Stimulated activated naive CD8-positive, alpha-beta T cell treated with anti-CD3 and anti-CD28 coated beads, Interleukin-15, Interleukin-2, amounts not matched to agents 100 ng/mL and 50 ng/mL, for 24 hours (primary cell): ENCODE measurements around the gene AGFG1.

Experiments
- H3K27ac Mint-ChIP-seq: one replicate; pipeline ENCODE4 v1.8.0; 2021; ENCODE audit warnings: mild to moderate bottlenecking, mixed read lengths
- H3K27me3 Mint-ChIP-seq: one replicate; pipeline ENCODE4 v1.8.0; 2021; ENCODE audit warnings: mixed read lengths
- H3K36me3 Mint-ChIP-seq: one replicate; pipeline ENCODE4 v1.8.0; 2021; ENCODE audit warnings: low read depth, mixed read lengths
- H3K4me1 Mint-ChIP-seq: one replicate; pipeline ENCODE4 v1.8.0; 2021; ENCODE audit warnings: low read depth, mixed read lengths
- H3K4me3 Mint-ChIP-seq: one replicate; pipeline ENCODE4 v1.8.0; 2021; ENCODE audit warnings: mild to moderate bottlenecking, mixed read lengths
- H3K9me3 Mint-ChIP-seq: one replicate; pipeline ENCODE4 v1.8.0; 2021; ENCODE audit warnings: mixed read lengths

AGFG1 gene, protein sequence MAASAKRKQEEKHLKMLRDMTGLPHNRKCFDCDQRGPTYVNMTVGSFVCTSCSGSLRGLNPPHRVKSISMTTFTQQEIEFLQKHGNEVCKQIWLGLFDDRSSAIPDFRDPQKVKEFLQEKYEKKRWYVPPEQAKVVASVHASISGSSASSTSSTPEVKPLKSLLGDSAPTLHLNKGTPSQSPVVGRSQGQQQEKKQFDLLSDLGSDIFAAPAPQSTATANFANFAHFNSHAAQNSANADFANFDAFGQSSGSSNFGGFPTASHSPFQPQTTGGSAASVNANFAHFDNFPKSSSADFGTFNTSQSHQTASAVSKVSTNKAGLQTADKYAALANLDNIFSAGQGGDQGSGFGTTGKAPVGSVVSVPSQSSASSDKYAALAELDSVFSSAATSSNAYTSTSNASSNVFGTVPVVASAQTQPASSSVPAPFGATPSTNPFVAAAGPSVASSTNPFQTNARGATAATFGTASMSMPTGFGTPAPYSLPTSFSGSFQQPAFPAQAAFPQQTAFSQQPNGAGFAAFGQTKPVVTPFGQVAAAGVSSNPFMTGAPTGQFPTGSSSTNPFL

DNA sequence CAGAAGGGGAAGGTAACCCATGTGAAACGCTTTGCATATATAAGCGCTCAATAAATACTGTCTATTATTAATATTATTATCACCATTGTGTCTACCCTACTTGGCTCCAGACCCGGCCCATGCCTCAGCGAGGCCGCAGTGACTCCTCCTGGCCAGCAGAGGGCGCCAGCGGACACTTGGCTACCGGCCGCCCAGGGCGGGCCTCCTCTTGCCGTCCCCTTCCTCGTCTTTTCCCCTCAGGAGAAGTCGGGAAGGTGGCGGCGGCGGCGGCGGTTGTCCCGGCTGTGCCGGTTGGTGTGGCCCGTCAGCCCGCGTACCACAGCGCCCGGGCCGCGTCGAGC is at the start of gene AGFG1:
TSS of gene AGFG1 (plus strand) at position 233 of the 341 bp plus-strand sequence. CDS start 266 bp downstream, outside the sequence.
- no peaks in the 10 kb centered on the region for H3K9me3 Mint-ChIP-seq
- peaks cover 16% of the 10 kb centered on the region for H3K36me3 Mint-ChIP-seq
- peak within 1 kb of the TSS; percentile 94 for H3K27ac Mint-ChIP-seq
- peaks cover 59% of the 10 kb centered on the region for H3K4me1 Mint-ChIP-seq
- H3K4me3 Mint-ChIP-seq = peak within 1 kb of the TSS; percentile 99
- H3K27me3 Mint-ChIP-seq = no peaks in the 10 kb centered on the region

DNA sequence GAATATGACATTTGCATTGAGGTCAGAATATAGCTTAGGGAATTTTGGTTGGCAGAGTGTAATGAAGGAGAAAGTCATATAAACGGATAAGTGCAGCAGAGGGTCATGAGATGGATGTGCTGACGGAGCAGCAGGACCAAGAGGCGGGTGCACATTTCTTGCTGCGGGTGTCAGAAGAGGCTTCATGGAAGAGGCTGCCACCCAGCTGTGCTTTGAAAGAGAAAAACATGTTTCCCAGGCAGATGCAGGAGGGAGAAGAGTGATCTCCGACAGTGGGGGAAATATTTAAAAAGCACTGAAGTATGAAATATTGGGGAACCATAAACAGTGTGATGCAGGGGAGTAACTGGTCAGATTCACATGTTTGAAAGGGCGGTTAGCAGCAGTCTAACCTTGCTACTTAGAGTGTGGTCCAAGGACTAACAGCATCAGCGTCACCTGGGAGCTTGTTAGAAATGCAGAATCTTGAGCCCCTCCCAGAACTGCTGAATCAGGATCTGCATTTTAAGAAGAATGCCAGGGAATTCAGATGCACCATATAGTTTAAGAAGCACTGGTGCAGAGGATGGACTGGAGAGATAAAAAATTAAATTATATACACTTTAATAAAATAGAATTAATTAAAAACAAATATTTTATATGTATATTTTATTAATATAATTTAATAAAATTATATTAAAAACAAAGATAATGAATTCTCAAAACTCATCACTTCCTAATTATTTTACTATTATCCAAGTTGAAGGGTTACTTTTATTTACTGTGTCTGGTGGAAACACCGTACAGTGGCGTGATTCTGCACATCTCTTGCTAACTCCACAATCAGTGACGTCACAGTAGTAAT is 48.1 kb upstream of the AGFG1 start:
- peaks cover 14% of the 10 kb centered on the region for H3K4me1 Mint-ChIP-seq

DNA sequence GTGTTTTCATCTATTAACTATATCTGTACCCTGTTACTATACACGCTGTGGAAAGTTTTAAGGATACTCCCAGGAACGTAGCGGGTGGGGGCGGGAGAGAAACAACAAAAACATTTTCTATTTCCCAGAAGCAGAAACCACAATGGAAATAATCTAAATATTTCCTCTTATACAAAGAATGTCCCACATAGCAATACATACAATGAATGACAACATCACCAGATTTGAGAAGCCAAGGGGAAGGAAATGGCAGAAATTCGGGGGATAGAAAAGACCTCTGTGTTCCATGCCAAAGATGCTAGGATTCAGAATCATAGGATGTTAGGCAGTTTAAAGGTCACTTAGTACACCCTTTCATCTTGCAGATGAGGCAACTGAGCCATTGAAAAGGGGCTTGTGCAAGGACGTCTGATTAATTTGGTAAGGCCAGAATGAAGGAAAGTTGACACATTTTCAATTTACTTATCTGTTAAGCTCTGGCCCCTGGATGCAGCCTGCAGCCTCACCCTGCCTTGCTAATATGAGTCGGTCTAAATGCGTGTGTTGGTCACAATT is 43.1 kb upstream of the AGFG1 start:
- Mint-ChIP-seq H3K9me3 (peaks cover 16% of the 10 kb centered on the region), H3K4me1 (peaks cover 32% of the 10 kb centered on the region), H3K4me3 (no peak overlapping the region), H3K27me3 (peaks cover 10% of the 10 kb centered on the region), H3K36me3 (peaks cover 11% of the 10 kb centered on the region), H3K27ac (no peak overlapping the region)

More for the DNA sequence above, 48.1 kb upstream of the AGFG1 start:
- Mint-ChIP-seq H3K4me3 (no peak overlapping the region), H3K27ac (no peak overlapping the region), H3K27me3 (no peaks in the 10 kb centered on the region), H3K9me3 (no peaks in the 10 kb centered on the region), H3K36me3 (no peaks in the 10 kb centered on the region)

DNA sequence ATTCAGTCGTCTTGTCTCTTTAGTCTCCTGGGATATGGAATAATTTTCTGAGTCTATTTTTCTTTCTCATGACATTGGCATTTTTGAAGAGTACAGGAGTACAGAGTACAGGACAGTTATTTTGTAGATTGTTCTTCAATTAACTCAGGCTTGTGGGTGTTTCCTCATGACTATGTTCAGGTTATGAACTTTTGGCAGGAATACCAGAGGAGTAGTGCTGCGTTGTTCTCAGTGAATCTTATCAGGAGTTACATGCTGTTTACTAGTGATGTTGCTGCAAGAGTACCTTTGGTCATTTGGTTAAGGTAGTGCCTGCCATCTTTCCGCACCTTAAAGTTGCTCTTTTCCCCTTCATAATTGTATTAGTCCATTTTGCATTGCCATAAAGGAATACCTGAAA is 41.3 kb upstream of the AGFG1 start:
- Mint-ChIP-seq H3K9me3 (peaks cover 20% of the 10 kb centered on the region), H3K27me3 (peaks cover 10% of the 10 kb centered on the region), H3K4me1 (peaks cover 37% of the 10 kb centered on the region), H3K27ac (no peak overlapping the region), H3K4me3 (no peak overlapping the region), H3K36me3 (peaks cover 11% of the 10 kb centered on the region)

DNA sequence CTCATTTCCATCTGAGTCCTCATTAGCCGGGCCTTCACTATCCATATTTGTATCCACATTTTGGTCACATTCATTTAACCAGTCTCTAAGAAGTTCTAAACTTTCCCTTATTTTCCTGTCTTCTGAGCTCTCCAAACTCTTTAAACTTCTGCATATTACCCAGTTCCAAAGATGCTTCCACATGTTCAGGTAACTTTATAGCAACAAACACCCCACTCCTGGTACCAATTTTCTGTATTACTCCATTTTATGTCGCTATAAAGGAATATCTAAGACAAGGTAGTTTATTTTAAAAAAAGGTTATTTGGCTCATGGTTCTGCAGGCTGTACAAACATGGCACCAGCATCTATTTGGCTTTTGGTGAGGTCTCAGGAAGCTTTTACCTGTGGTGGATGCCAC is 38.8 kb upstream of the AGFG1 start:
- Mint-ChIP-seq H3K9me3 (peaks cover 20% of the 10 kb centered on the region), H3K27ac (no peak overlapping the region), H3K4me1 (peaks cover 33% of the 10 kb centered on the region), H3K36me3 (peaks cover 11% of the 10 kb centered on the region), H3K4me3 (no peak overlapping the region), H3K27me3 (peaks cover 13% of the 10 kb centered on the region)

DNA sequence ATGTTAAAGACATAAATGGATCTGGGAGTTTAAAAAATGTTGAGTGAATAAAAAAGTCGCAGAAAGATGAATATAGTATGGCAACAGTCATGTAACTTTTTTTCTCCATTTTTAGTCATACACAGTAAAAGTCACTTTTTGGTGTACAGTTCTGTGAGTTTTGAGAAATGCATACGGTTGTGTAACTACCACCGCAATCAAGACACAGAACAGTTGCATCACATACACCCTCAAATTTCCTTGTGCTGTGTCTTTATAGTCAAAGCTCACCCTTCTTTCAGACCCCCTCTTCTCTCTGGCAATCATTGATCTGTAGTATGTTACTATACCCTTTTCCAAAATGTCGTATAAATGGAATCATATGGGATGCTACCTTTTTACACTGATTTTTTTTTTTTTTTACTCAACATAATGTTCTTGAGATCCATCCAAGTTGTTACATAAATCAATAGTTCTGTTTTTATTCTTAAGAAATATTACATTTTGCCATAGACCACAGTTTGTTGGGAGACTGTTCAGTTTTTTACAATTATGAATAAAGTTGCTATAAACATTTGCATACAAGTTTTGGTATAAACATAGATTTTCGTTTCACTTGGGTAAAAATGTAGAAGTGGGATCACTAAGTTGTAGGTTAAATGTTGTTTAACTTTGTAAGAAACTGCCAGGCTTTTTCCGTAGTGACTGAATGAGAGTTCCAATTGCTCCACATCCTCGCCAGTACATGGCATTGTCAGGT is 35.4 kb upstream of the AGFG1 start:
- Mint-ChIP-seq H3K36me3 (peaks cover 11% of the 10 kb centered on the region), H3K27me3 (peaks cover 3% of the 10 kb centered on the region), H3K9me3 (peaks cover 14% of the 10 kb centered on the region), H3K4me3 (no peak overlapping the region), H3K4me1 (peaks cover 5% of the 10 kb centered on the region), H3K27ac (no peak overlapping the region)

DNA sequence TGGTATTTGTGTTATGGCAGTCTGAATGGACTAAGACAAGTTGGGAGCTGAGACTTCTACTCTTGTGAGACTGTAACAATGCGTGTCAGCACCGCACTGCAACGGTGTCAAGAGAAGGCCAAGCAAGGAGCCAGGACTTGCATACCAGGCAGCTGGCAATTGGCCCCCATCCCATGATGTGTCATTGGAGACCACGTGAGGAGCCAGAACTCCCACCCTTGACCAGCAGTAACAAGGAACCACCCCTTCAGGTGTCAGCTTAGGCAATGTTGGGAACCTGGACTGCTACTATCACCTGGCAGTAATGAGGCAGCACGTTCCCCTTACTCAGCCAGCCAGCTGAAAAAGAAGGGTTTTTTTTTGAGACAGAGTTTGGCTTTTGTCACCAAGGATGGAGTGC is 32.7 kb upstream of the AGFG1 start:
- no peak overlapping the region for H3K27ac Mint-ChIP-seq
- peaks cover 3% of the 10 kb centered on the region for H3K9me3 Mint-ChIP-seq
- H3K4me3 Mint-ChIP-seq = no peak overlapping the region
- peaks cover 3% of the 10 kb centered on the region for H3K27me3 Mint-ChIP-seq
- H3K36me3 Mint-ChIP-seq = no peaks in the 10 kb centered on the region
- peaks cover 5% of the 10 kb centered on the region for H3K4me1 Mint-ChIP-seq

DNA sequence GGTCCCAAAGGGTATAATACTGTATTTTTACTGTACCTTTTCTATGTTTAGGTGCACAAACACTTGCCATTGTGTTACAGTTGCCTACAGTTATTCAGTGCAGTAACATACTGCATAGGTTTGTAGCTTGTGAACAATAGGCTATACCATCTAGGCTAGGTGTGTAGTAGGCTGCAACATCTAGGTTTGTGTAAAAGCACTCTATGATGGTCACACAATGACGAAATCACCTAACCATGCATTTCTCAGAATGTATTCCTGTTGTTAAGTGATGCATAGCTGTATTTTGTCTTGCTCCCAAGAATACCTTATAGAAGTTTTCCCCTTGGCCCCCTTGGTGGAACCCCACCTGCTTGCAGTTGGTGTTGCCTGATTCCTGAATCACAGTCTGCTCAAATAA is 29.3 kb upstream of the AGFG1 start:
- Mint-ChIP-seq H3K4me3 (no peak overlapping the region), H3K4me1 (peaks cover 4% of the 10 kb centered on the region), H3K9me3 (no peaks in the 10 kb centered on the region), H3K27ac (no peak overlapping the region), H3K27me3 (no peaks in the 10 kb centered on the region), H3K36me3 (no peaks in the 10 kb centered on the region)

DNA sequence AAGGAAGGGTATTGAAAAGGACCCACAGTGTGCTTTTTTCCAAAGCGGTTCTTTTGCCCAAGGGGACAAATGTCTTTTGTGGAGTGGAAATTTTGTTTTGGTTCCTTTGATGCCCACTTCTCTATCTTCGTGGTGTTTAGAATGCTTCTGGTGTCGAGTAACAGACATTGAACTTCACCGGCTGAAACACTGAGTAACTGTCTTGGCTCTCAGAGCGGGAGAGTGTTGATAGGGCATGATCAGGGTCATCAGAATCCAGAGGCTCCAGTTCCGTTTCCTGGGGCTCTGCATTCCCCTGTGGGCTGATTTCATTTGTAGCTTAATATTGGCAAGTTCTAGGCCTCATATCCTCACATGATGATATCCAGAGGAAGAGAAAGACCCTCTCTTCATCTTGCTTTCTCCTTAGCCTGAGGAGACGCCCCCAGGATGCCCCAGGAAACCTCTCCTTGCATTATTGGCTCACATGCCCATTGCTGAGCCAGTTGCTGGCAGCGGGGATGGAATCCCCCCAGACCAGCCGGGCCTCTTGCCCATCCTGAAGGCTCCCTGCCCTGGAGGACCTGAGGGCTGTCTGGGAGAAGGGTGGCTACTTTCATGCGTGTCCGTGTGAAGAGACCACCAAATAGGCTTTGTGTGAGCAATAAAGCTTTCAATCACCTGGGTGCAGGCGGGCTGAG is 27.9 kb upstream of the AGFG1 start:
- peaks cover 4% of the 10 kb centered on the region for H3K4me1 Mint-ChIP-seq
- no peak overlapping the region for H3K27ac Mint-ChIP-seq
- H3K27me3 Mint-ChIP-seq = no peaks in the 10 kb centered on the region
- H3K4me3 Mint-ChIP-seq = no peak overlapping the region
- H3K36me3 Mint-ChIP-seq = no peaks in the 10 kb centered on the region
- H3K9me3 Mint-ChIP-seq = no peaks in the 10 kb centered on the region

DNA sequence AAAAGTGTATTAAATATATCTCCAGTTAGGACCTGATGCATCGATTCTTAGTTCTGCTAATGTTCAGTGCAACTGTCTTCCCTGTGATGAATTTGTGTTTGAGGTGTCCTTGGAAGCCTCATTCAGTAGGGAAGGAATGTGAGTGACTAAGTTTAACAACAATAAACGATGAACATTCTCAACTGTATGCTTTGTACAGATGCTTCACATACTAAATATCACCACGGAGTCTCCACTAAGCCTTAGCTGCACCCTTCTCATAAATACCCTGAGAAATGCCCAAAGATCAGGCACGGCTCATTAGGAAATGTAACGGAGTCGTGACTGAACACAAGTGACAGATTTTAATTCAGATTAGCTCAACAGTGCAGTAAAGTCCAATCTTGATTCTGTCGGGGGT is 24.4 kb upstream of the AGFG1 start:
- H3K9me3 Mint-ChIP-seq = no peaks in the 10 kb centered on the region
- no peak overlapping the region for H3K27ac Mint-ChIP-seq
- H3K27me3 Mint-ChIP-seq = no peaks in the 10 kb centered on the region
- H3K4me1 Mint-ChIP-seq = peaks cover 27% of the 10 kb centered on the region
- H3K4me3 Mint-ChIP-seq = no peak overlapping the region
- H3K36me3 Mint-ChIP-seq = no peaks in the 10 kb centered on the region

DNA sequence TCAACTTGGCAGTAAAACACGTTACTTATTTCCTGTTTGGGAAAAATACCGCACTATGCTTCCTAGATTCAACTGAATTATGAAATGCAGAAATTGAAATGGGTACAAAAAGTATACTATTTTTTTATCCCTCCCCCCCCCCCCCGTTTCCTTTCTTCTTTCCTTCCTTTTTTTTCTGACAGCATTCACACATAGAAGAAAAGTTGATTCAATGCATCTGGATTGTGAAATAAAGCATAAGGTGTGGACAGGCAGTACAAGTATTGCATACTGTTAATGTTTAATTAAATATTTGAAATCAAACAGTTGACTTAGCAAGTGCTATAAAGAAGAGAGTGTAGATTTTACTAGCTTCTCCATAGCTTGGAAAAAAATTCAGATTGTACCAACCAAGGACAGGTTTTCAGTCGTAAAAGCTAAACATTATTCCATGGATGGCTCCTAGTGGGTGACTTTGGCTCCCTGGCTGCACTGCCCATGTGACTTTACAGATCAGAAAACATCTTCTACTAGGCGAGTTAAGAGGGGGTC is 21.6 kb upstream of the AGFG1 start:
- Mint-ChIP-seq H3K27me3 (no peaks in the 10 kb centered on the region), H3K27ac (no peak overlapping the region), H3K4me1 (peaks cover 46% of the 10 kb centered on the region), H3K36me3 (no peaks in the 10 kb centered on the region), H3K4me3 (no peak overlapping the region), H3K9me3 (no peaks in the 10 kb centered on the region)

DNA sequence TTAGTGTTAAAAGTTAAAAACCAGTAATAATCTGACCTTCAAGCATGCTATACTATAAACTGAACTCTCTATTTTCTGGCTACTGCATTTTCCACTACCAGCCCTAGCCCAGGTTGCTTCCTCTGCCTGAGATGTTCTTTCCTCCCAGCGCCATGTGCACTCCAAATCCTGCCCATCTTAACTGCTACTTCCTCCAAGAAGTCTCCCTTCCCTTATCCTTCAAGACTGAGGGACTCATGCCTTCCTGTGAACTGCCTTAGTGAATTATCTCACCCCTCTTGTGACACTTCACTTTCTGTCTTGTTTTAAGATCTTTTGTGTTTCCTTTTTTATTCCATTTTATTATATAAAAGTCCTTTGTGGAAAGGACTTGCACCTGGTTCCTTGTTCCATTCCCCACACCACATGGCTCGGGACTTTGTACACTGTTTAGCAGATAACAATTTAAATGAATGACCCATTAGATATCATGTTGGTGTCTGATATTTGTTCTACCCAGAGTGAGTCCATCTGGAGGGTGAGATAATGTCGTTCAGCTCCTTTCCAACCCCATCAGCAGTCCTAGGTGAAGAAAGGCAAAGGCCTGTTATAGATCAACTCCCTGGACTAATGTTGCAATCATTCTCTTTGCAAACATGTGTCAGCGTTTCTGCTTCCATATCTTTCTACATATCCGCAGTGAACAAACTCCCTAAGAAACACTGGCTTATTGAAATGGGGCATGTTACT is 20.9 kb upstream of the AGFG1 start:
- Mint-ChIP-seq H3K4me1 (peaks cover 52% of the 10 kb centered on the region), H3K4me3 (no peak overlapping the region), H3K36me3 (no peaks in the 10 kb centered on the region), H3K27me3 (no peaks in the 10 kb centered on the region), H3K27ac (peak overlapping the region; percentile 59), H3K9me3 (no peaks in the 10 kb centered on the region)

DNA sequence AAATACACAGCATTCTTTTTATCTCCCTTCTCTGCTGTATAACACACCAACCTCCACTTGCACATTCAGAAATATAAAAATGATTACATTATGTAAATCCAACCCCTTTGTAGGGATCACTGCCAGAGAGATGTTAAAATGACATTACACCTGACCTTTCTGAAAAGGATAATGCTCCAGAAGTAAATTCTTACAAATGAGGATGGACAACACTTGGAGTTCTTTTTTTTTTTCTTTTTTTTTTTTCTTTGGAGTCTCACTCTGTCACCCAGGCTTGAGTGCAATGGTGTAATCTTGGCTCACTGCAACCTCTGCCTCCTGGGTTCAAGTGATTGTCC is 20.3 kb upstream of the AGFG1 start:
- H3K27me3 Mint-ChIP-seq = no peaks in the 10 kb centered on the region
- no peak overlapping the region for H3K4me3 Mint-ChIP-seq
- no peaks in the 10 kb centered on the region for H3K9me3 Mint-ChIP-seq
- no peaks in the 10 kb centered on the region for H3K36me3 Mint-ChIP-seq
- H3K27ac Mint-ChIP-seq = no peak overlapping the region
- peaks cover 57% of the 10 kb centered on the region for H3K4me1 Mint-ChIP-seq
